ENCODE results near the gene CELA1.
"Not testable (repeated sequence)": the region's sequence is repeated elsewhere in the genome, so short reads cannot be mapped to it uniquely, and the experiment has no call there.

Gene CELA1

DNA sequence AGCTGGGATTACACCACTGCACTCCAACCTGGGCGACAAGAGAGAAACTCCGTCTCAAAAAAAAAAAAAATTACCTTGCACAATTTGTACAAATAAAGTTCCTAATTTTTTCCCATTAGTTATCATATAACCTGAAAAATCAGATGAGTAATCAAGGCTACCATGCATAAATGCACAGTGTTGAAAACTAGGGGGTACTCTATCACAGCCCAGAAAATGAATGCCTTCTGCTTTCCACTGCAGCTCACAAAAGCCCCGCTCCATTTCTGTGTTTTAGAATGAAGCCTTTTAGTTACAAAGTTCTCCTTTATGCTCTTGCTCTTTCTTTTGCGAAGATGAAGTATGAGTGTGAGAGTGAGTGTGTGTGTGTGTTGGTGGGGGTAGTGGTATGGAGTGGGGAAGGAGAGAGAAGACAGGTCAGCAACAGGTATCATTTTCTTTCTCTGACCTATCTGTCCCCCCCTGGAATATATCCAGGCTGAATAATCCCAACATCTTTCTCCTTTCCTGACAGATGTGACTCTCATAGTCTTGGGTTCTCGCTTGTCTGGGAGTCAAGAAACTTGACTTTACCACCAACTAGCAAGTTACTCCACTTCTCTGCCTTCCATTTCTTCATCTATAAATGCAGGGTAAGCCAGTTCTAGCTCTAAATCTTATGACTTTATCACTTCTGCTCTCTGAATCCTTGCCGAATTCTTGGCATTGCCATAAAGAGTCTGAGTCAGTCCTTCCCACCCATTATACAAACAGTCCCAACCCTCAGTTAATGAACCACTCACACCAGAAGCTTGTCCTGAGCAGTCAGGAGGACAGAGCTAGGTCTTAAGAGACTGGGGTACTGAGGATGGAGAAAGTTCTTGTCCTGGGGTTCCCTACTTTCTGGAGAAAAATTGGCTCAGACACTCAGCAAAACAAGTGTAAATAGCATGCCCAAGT is 38.6 kb downstream of the CELA1 start:
- DNase-seq = no peak

DNA sequence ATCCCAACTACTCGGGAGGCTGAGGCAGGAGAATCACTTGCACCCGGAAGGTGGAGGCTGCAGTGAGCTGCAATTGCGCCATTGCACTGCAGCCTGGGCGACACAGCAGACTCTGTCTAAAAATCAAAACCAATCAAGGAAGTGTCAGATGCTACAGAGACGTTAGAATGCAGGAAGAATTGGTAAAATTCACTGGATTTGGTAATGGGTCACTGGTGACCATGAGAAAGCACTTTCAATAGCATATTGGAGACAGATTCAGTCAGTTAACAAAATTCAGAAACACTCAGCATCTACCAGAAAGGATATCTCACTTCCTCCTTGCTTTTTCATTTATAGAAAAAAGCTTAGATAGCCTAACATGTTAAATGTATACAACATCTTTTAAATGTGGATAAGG is 40.0 kb downstream of the CELA1 start:
- DNase-seq = no peak

DNA sequence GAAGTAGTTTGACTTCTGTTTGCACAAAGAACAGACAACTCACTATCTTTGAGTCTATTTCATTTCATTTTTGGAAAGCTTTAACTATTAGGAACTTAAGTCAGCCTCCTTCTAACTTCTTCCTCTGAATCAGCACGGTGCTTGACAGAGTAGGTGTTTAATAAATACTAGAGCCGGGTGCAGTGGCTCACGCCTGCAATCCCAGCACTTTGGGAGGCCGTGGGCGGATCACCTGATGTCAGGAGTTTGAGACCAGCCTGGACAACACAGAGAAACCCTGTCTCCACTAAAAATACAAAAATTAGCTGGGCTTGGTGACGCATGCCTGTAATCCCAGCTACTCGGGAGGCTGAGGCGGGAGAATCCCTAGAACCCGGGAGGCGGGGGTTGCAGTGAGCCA is 45.7 kb downstream of the CELA1 start:
- DNase-seq = not testable (repeated sequence)

DNA sequence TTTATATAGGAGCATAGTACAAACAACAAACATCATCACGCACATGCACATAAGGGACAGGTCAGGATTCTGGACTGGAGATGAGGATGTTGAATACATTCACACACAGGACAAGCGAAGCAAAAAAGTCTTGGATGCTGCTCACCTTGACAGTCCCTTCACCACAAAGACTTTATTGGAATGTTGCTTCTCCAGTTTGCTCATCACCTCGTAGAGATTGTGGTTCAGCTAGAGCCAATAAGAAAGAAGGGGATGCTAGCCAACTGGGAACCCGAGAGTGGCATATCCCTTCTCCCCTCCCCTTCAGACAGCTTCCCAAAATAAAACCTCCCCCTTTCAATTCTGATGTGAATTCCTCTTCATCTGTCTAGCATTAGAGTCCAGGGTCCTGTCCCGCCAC is 50.8 kb downstream of the CELA1 start:
- no peak for DNase-seq

DNA sequence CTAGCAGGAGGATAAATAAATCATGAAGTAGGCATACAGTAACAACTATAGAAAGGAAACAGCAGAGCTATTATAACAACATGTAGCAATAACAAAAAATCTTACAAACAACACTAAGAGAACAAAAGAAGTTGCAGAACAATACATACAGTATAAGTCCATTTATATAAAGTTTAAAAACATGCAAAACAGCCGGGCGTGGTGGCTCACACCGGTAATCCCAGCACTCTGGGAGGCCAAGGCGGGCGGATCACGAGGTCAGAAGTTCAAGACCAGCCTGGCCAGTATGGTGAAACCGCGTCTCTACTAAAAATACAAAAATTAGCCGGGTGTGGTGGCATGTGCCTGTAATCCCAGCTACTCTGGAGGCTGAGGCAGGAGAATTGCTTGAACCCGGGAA is 52.4 kb downstream of the CELA1 start:
- not testable (repeated sequence) for DNase-seq

DNA sequence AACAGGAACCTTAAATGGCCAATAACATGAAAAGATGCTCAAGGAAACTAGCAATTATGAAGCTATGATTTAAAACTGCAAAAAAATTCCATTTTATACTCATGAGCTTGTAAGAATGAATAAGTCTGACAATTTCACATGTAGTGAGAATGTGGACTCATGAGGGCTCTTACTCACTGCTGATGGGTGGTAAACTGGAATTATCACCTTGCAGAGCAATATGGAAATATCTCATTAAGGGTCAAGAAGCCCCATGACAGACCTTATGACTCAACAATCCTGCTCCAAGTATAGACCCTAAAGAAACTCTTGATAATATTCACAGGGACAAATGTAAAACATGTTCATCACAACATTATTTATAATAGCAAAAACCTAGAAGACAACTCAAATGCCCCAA is 52.8 kb downstream of the CELA1 start:
- no peak for DNase-seq

DNA sequence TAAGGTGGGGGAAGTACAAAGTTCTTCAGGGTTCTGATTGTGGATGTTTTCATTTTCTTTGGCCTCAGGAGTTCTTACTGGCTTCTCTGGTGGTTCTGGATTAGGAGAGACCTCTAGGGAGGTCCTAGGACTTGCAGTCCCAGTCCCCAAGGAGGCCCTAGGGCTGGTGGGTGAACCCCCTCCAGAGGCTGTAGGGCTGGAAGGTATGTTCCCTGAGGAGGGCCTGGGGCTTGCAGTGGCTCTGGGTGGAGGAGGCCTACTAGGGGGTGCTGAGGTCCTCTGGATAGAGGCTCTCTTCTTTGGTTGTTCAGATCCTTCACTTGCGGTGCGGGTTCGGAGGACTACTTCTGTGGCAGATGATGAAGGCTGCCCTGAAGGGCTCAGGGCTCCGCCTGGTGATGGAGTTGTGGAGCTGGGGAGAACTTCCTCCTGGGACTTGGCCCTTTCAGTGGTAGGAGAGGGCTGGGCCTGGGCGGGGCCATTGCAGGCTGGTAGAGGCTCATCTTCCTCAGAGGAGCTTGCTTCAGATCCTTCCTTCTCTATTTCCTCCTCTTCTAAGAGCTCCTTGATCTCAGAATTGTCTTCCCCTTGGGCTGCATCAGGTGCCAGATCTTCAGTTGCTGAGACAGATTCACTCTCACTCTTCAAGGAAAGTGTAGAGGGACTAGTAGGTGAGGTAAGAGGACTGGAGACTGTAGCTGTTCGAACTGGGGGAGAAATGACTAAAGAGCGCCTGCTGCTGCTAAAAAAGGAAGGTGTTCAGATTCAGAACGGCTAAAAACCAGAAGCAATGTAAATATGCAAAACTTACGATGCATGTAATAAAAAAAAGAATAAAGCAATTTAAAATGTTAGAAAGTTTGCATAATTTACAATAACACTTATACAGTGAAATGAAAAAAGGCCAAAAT is 54.6 kb downstream of the CELA1 start:
- not testable (repeated sequence) for DNase-seq

DNA sequence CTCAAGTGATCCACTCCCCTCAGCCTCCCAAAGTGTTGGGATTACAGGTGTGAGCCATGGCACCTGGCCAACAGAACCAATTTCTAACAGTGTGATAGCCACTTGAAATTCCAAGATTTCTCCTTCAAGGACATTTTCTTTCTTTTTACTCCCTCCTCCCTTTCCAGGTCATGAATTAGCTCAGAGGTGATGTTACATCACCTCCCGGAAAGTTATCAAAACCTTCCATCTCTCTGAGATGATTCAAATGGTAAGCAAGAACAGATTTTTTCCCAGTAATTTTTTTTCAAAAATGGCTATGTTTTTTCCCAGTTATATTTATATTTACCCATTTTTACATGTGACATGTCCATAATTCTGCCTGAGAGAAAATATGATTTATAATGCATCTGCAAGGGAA is 60.6 kb downstream of the CELA1 start:
- DNase-seq = no peak

DNA sequence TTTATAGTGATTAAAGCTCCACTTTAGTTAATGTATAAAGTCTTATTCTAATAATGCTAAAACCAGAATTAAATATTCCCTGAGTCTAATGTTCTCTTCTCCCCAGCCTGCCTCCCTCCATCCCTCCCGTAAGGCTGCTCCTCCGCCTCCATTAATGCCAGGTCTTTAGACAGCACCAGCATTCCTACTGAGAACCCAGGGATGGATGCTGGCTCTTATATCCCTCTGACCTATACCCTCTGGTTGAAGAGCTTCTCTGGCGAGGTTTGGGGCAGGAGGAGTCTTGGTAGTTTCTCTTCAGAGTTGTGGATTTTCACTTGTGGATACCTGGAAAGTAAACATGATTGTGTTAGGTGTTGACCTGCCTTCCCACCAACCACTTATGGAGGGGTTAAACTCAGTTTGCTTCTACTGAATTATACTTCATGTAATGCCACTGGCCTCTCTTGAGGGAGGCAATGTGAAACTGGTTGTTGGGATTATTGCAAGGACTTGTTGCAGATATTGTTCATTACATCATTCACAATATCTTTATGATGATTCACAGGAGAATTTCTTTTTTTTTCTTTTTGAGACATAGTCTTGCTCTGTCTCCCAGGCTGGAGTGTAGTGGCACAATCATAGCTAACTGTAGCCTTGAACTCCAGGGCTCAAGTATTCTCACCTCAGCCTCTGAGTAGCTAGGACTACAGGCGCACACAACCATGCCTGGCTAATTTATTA is 65.1 kb downstream of the CELA1 start:
- no peak for DNase-seq
